Spleen (tissue), 11 donors: Measurements from ENCODE around the gene IQSEC1. TPM values are rescaled to one million over a fixed set of nuclear protein-coding genes. Genes with fewer than 3 reads are reported as not detected.
"Not testable (repeated sequence)": the region's sequence is repeated elsewhere in the genome, so short reads cannot be mapped to it uniquely, and the experiment has no call there.

Experiments
- DNase-seq: peaks from one replicate; pipeline ENCODE4 v3.0.0-alpha.2; 2020
- H3K27ac ChIP-seq, 8 donors: fragments of 200-600 bp; sonication (generic) in 7 of 8; 1 replicate in 4 of 8; 2 replicates in 4 of 8; pipeline versions ENCODE4 v1.5.0 to v1.8.0; 2016 to 2021; ENCODE audit warnings: inconsistent platforms in 4 of 8, mild to moderate bottlenecking in 4 of 8, moderate library complexity in 1 of 8
- H3K27me3 ChIP-seq, 7 donors: fragments of 200-600 bp; sonication (generic) in 6 of 7; replicated peaks in 1 of 7; 1 replicate in 4 of 7; 2 replicates in 3 of 7; pipeline versions ENCODE4 v1.5.0 to v1.8.0; 2016 to 2021; ENCODE audit warnings: inconsistent platforms in 3 of 7, mild to moderate bottlenecking in 1 of 7
- H3K36me3 ChIP-seq, 6 donors: fragments of 200-600 bp; sonication (generic) in 5 of 6; 1 replicate in 4 of 6; 2 replicates in 2 of 6; pipeline versions ENCODE4 v1.5.0 to v1.8.0; 2016 to 2021; ENCODE audit warnings: inconsistent platforms in 2 of 6
- H3K4me1 ChIP-seq, 6 donors: fragments of 200-600 bp; sonication (generic) in 5 of 6; 1 replicate in 3 of 6; 2 replicates in 3 of 6; pipeline versions ENCODE4 v1.5.0 to v1.8.0; 2016 to 2021; ENCODE audit warnings: inconsistent platforms in 3 of 6
- H3K4me3 ChIP-seq, 8 donors: fragments of 200-600 bp; sonication (generic) in 7 of 8; 1 replicate in 4 of 8; 2 replicates in 4 of 8; pipeline versions ENCODE4 v1.5.0 to v1.8.0; 2016 to 2021; ENCODE audit warnings: inconsistent platforms in 4 of 8, mild to moderate bottlenecking in 4 of 8, moderate library complexity in 2 of 8
- H3K9me3 ChIP-seq, 8 donors: fragments of 200-600 bp; sonication (generic) in 7 of 8; 1 replicate in 4 of 8; 2 replicates in 4 of 8; pipeline versions ENCODE4 v1.5.0 to v1.8.0; 2016 to 2021; ENCODE audit warnings: inconsistent platforms in 4 of 8
- CTCF ChIP-seq, 11 experiments: fragments of 200-600 bp in 7 of 11; fragments of 450-650 bp in 4 of 11; sonication (generic) in 4 of 11; IDR thresholded peaks in 8 of 11; conservative IDR thresholded peaks in 3 of 11; 1 replicate in 7 of 11; 2 replicates in 4 of 11; pipeline versions ENCODE4 v1.4.0 to v1.8.0; 2016 to 2021; ENCODE audit warnings: antibody characterized with exemption in 11 of 11, inconsistent platforms in 4 of 11, mild to moderate bottlenecking in 1 of 11
- POLR2A ChIP-seq, 3 donors: fragments of 450-650 bp; IDR thresholded peaks; one replicate each; pipeline ENCODE4 v1.5.1; 2017; ENCODE audit warnings: antibody characterized with exemption in 3 of 3, mild to moderate bottlenecking in 1 of 3
- POLR2AphosphoS5 ChIP-seq, 3 donors: sonication (generic); formaldehyde crosslinking; IDR thresholded peaks; one replicate each; pipeline ENCODE4 v1.5.1; 2017; ENCODE audit warnings: antibody characterized with exemption in 3 of 3
- WGBS, 5 donors: extraction: QIAGEN DNeasy Blood & Tissue Kit in 3 of 5; methylation state at CpG; one replicate each; pipeline versions ENCODE4 v1.1.5 to v1.1.7; 2013 to 2018; 5-methylcytosine and 5-hydroxymethylcytosine counted together
- intact Hi-C: fragments of 100-400 bp; cut with DNase I; formaldehyde crosslinking; loops from one replicate; pipeline ENCODE4 v1.15.0; 2023; ENCODE audit warnings: low total_unique reads
- polyA plus RNA-seq, 3 donors: library from polyadenylated mRNA; stranded (reverse); fragments of 200-250 nt; gene quantifications; one replicate each; pipeline ENCODE4 v1.2.1, GENCODE V29; 2013
- total RNA-seq, 7 donors: library from RNA; depleted of rRNA in 3 of 7; stranded (reverse); fragments of >200 nt in 3 of 7; fragmentation: NEBNext Ultra II Directional in 4 of 7; extraction: Animal tissue kit (Norgen Biotek cat#: 25700) in 4 of 7; gene quantifications; one replicate each; pipeline versions ENCODE4 v1.1.0 to v1.2.1, GENCODE V29; 2016 to 2021
- donor health status: healthy with polysubstance abuse.
- donor health status: DM: no; HTN: no; CAD: no; lungs with moderate emphysema.
- donor health status: DM: no; HTN: no; CAD: no.
- donor health status: Bipolar disorder and iron deficiency.
- donor health status: healthy.
- donor health status: DM: no; HTN: no; CAD: no.
- donor health status: DM: yes; HTN: yes; CAD: no.

Gene IQSEC1
- total and polyA plus RNA-seq, 10 donors = 23.0 to 170 (median 116) TPM

- Histone ChIP-seq H3K27ac (no peak overlapping the region), H3K9me3 (no peaks in the 10 kb centered on the region), H3K36me3 (no peaks in the 10 kb centered on the region), H3K4me1 (peaks cover 3 to 44% (median 19%) of the 10 kb centered on the region in 6 donors), H3K27me3 (peaks cover 0 to 15% (median 9%) of the 10 kb centered on the region in 7 donors), H3K4me3 (no peak overlapping the region)
- WGBS, 5 donors = 84 to 90% (median 87%) methylated on average over 4 to 5 of the region's 5 CpGs
- intact Hi-C loops = no loop called here
- no peak for DNase-seq
- TF ChIP-seq CTCF (IDR thresholded peaks at IDR 0.05 in 8 of 11, conservative IDR thresholded peaks at IDR 0.05 in 3 of 11) (no peak), POLR2A (IDR thresholded peaks at IDR 0.05) (no peak), POLR2AphosphoS5 (IDR thresholded peaks at IDR 0.05) (no peak)
These were observed 193.9 kb downstream of the IQSEC1 start for GRCh38 chr3:12879191-12879815.

- DNase-seq, H3K36me3 ChIP-seq, H3K9me3 ChIP-seq, H3K4me3 ChIP-seq, intact Hi-C loops, H3K27ac ChIP-seq: not testable (repeated sequence)
- H3K27me3 ChIP-seq = peaks cover 0 to 15% (median 9%) of the 10 kb centered on the region in 7 donors
- WGBS, 5 donors = 53 to 59% (median 56%) methylated on average over 2 of the region's 2 CpGs
- H3K4me1 ChIP-seq = peaks cover 3 to 39% (median 16%) of the 10 kb centered on the region in 6 donors
These were observed 194.5 kb downstream of the IQSEC1 start for GRCh38 chr3:12878758-12879157.

- intact Hi-C loops = no loop called here
- no peak overlapping the region for H3K4me3 ChIP-seq
- peaks cover 0 to 15% (median 9%) of the 10 kb centered on the region in 7 donors for H3K27me3 ChIP-seq
- no peak overlapping the region for H3K27ac ChIP-seq
- TF ChIP-seq CTCF (IDR thresholded peaks at IDR 0.05 in 8 of 11, conservative IDR thresholded peaks at IDR 0.05 in 3 of 11) = no peak
- no peak for TF ChIP-seq POLR2AphosphoS5 (IDR thresholded peaks at IDR 0.05)
- TF ChIP-seq POLR2A (IDR thresholded peaks at IDR 0.05) = no peak
- H3K36me3 ChIP-seq = no peaks in the 10 kb centered on the region
- 80 to 90% (median 89%) methylated on average over 2 of the region's 2 CpGs; no CpG with 5 or more reads in 1 of the 5 donors for WGBS, 5 donors
- no peak for DNase-seq
- H3K9me3 ChIP-seq = no peaks in the 10 kb centered on the region
- peaks cover 3 to 36% (median 16%) of the 10 kb centered on the region in 6 donors for H3K4me1 ChIP-seq
These were observed 195.1 kb downstream of the IQSEC1 start for GRCh38 chr3:12878141-12878574.

- Histone ChIP-seq H3K4me3 (no peak overlapping the region), H3K27ac (no peak overlapping the region), H3K4me1 (peaks cover 3 to 26% (median 13%) of the 10 kb centered on the region in 6 donors), H3K27me3 (peaks cover 0 to 15% (median 9%) of the 10 kb centered on the region in 7 donors), H3K36me3 (no peaks in the 10 kb centered on the region), H3K9me3 (no peaks in the 10 kb centered on the region)
- no peak for DNase-seq
- no peak for TF ChIP-seq POLR2A (IDR thresholded peaks at IDR 0.05)
- TF ChIP-seq POLR2AphosphoS5 (IDR thresholded peaks at IDR 0.05) = no peak
- TF ChIP-seq CTCF (IDR thresholded peaks at IDR 0.05 in 8 of 11, conservative IDR thresholded peaks at IDR 0.05 in 3 of 11) = no peak
- whole genome bisulfite sequencing, 5 donors = 90 to 99% (median 92%) methylated on average over 7 of the region's 7 CpGs
- intact Hi-C loops = no loop called here
These were observed 196.2 kb downstream of the IQSEC1 start for GRCh38 chr3:12877040-12877439.
